Measurements from ENCODE around the gene CD3E. TPM values are rescaled to one million over a fixed set of nuclear protein-coding genes. Genes with fewer than 3 reads are reported as not detected.
A peak's percentile ranks its signal among the peaks of the same experiment; 100 is the strongest.

Gene CD3E
- total and polyA plus RNA-seq, 2 experiments from 2014 or later = not detected

GRCh38 chr11:118263112-118263511, 41.4 kb upstream of the CD3E start:
- Histone ChIP-seq H3K9me2 (ENCODE audit: insufficient read depth) (no peaks in the 10 kb centered on the region), H2AFZ (no peak overlapping the region), H3K79me2 (replicated peaks; ENCODE audit: insufficient read depth) (no peaks in the 10 kb centered on the region), H3K4me1 (ENCODE audit: insufficient read depth) (peaks cover 25% of the 10 kb centered on the region), H4K20me1 (replicated peaks; ENCODE audit: insufficient read depth) (no peaks in the 10 kb centered on the region), H3K36me3 (ENCODE audit: insufficient read depth) (no peaks in the 10 kb centered on the region), H3K4me3 (peak overlapping the region; percentile 46; the same call in 1 of the 2 replicates), H3K27ac (ENCODE audit: low read depth) (no peak overlapping the region), H3K27me3 (ENCODE audit: insufficient read depth) (peaks cover 47% of the 10 kb centered on the region), H3F3A (replicated peaks; ENCODE audit: low read depth) (no peaks in the 10 kb centered on the region), H3K4me2 (peak overlapping the region; percentile 73)
- DNase-seq (ENCODE audit: low spot score) (no peak), ATAC-seq (no peak)
- peak overlapping the region; percentile 76 for H3K4me3 Mint-ChIP-seq
- H3K4me1 Mint-ChIP-seq = peaks cover 31% of the 10 kb centered on the region
- H3K9me3 Mint-ChIP-seq = no peaks in the 10 kb centered on the region
- no peak overlapping the region for H3K27ac Mint-ChIP-seq
- TF ChIP-seq CREB1 (CRISPR knock-in tag; IDR thresholded peaks at IDR 0.05; ENCODE audit: low read depth) = no peak
- no peak for TF ChIP-seq JUNB (IDR thresholded peaks at IDR 0.05; ENCODE audit: unreplicated experiment)
- TF ChIP-seq, protein P1, sequence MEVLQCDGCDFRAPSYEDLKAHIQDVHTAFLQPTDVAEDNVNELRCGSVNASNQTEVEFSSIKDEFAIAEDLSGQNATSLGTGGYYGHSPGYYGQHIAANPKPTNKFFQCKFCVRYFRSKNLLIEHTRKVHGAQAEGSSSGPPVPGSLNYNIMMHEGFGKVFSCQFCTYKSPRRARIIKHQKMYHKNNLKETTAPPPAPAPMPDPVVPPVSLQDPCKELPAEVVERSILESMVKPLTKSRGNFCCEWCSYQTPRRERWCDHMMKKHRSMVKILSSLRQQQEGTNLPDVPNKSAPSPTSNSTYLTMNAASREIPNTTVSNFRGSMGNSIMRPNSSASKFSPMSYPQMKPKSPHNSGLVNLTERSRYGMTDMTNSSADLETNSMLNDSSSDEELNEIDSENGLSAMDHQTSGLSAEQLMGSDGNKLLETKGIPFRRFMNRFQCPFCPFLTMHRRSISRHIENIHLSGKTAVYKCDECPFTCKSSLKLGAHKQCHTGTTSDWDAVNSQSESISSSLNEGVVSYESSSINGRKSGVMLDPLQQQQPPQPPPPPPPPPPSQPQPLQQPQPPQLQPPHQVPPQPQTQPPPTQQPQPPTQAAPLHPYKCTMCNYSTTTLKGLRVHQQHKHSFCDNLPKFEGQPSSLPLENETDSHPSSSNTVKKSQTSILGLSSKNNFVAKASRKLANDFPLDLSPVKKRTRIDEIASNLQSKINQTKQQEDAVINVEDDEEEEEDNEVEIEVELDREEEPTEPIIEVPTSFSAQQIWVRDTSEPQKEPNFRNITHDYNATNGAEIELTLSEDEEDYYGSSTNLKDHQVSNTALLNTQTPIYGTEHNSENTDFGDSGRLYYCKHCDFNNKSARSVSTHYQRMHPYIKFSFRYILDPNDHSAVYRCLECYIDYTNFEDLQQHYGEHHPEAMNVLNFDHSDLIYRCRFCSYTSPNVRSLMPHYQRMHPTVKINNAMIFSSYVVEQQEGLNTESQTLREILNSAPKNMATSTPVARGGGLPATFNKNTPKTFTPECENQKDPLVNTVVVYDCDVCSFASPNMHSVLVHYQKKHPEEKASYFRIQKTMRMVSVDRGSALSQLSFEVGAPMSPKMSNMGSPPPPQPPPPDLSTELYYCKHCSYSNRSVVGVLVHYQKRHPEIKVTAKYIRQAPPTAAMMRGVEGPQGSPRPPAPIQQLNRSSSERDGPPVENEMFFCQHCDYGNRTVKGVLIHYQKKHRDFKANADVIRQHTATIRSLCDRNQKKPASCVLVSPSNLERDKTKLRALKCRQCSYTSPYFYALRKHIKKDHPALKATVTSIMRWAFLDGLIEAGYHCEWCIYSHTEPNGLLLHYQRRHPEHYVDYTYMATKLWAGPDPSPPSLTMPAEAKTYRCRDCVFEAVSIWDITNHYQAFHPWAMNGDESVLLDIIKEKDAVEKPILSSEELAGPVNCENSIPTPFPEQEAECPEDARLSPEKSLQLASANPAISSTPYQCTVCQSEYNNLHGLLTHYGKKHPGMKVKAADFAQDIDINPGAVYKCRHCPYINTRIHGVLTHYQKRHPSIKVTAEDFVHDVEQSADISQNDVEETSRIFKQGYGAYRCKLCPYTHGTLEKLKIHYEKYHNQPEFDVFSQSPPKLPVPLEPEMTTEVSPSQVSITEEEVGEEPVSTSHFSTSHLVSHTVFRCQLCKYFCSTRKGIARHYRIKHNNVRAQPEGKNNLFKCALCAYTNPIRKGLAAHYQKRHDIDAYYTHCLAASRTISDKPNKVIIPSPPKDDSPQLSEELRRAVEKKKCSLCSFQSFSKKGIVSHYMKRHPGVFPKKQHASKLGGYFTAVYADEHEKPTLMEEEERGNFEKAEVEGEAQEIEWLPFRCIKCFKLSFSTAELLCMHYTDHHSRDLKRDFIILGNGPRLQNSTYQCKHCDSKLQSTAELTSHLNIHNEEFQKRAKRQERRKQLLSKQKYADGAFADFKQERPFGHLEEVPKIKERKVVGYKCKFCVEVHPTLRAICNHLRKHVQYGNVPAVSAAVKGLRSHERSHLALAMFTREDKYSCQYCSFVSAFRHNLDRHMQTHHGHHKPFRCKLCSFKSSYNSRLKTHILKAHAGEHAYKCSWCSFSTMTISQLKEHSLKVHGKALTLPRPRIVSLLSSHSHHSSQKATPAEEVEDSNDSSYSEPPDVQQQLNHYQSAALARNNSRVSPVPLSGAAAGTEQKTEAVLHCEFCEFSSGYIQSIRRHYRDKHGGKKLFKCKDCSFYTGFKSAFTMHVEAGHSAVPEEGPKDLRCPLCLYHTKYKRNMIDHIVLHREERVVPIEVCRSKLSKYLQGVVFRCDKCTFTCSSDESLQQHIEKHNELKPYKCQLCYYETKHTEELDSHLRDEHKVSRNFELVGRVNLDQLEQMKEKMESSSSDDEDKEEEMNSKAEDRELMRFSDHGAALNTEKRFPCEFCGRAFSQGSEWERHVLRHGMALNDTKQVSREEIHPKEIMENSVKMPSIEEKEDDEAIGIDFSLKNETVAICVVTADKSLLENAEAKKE (CRISPR knock-in tag; IDR thresholded peaks at IDR 0.05) = no peak
- TF ChIP-seq POLR2AphosphoS5 (IDR thresholded peaks at IDR 0.05; ENCODE audit: low read depth) = no peak
- no peak for TF ChIP-seq STAT1 (IDR thresholded peaks at IDR 0.05; ENCODE audit: unreplicated experiment)
- no peak for TF ChIP-seq NANOG (IDR thresholded peaks at IDR 0.05; ENCODE audit: borderline replicate concordance)
- TF ChIP-seq, protein P2, sequence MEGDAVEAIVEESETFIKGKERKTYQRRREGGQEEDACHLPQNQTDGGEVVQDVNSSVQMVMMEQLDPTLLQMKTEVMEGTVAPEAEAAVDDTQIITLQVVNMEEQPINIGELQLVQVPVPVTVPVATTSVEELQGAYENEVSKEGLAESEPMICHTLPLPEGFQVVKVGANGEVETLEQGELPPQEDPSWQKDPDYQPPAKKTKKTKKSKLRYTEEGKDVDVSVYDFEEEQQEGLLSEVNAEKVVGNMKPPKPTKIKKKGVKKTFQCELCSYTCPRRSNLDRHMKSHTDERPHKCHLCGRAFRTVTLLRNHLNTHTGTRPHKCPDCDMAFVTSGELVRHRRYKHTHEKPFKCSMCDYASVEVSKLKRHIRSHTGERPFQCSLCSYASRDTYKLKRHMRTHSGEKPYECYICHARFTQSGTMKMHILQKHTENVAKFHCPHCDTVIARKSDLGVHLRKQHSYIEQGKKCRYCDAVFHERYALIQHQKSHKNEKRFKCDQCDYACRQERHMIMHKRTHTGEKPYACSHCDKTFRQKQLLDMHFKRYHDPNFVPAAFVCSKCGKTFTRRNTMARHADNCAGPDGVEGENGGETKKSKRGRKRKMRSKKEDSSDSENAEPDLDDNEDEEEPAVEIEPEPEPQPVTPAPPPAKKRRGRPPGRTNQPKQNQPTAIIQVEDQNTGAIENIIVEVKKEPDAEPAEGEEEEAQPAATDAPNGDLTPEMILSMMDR (conservative IDR thresholded peaks at IDR 0.05; ENCODE audit: low read depth in 2 of 2) = no peak
- TF ChIP-seq ZNF331 (CRISPR knock-in tag; IDR thresholded peaks at IDR 0.05; ENCODE audit: low read depth) = no peak
- no peak for TF ChIP-seq EZH2 (IDR thresholded peaks at IDR 0.05; ENCODE audit: low read depth, unreplicated experiment)
- TF ChIP-seq ETS1 (IDR thresholded peaks at IDR 0.05) = no peak
- no peak for TF ChIP-seq EZH2phosphoT487 (IDR thresholded peaks at IDR 0.05; ENCODE audit: unreplicated experiment)
- TF ChIP-seq, protein P3, sequence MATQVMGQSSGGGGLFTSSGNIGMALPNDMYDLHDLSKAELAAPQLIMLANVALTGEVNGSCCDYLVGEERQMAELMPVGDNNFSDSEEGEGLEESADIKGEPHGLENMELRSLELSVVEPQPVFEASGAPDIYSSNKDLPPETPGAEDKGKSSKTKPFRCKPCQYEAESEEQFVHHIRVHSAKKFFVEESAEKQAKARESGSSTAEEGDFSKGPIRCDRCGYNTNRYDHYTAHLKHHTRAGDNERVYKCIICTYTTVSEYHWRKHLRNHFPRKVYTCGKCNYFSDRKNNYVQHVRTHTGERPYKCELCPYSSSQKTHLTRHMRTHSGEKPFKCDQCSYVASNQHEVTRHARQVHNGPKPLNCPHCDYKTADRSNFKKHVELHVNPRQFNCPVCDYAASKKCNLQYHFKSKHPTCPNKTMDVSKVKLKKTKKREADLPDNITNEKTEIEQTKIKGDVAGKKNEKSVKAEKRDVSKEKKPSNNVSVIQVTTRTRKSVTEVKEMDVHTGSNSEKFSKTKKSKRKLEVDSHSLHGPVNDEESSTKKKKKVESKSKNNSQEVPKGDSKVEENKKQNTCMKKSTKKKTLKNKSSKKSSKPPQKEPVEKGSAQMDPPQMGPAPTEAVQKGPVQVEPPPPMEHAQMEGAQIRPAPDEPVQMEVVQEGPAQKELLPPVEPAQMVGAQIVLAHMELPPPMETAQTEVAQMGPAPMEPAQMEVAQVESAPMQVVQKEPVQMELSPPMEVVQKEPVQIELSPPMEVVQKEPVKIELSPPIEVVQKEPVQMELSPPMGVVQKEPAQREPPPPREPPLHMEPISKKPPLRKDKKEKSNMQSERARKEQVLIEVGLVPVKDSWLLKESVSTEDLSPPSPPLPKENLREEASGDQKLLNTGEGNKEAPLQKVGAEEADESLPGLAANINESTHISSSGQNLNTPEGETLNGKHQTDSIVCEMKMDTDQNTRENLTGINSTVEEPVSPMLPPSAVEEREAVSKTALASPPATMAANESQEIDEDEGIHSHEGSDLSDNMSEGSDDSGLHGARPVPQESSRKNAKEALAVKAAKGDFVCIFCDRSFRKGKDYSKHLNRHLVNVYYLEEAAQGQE (IDR thresholded peaks at IDR 0.05; ENCODE audit: unreplicated experiment) = no peak
- TF ChIP-seq ZNF114 (CRISPR knock-in tag; IDR thresholded peaks at IDR 0.05) = no peak
- H3K27me3 Mint-ChIP-seq (ENCODE audit: insufficient read depth, low read depth, poor library complexity) = peaks cover 30% of the 10 kb centered on the region
- peaks cover 9% of the 10 kb centered on the region for H3K36me3 Mint-ChIP-seq (ENCODE audit: low read depth)
